Measurements from ENCODE around the gene ZNF837.

The ZNF837 gene

GRCh38 chr19:58368561-58369360 is 12.1 kb downstream of the ZNF837 start:
- DNase-seq (ENCODE audit: low read depth): no peak

DNA sequence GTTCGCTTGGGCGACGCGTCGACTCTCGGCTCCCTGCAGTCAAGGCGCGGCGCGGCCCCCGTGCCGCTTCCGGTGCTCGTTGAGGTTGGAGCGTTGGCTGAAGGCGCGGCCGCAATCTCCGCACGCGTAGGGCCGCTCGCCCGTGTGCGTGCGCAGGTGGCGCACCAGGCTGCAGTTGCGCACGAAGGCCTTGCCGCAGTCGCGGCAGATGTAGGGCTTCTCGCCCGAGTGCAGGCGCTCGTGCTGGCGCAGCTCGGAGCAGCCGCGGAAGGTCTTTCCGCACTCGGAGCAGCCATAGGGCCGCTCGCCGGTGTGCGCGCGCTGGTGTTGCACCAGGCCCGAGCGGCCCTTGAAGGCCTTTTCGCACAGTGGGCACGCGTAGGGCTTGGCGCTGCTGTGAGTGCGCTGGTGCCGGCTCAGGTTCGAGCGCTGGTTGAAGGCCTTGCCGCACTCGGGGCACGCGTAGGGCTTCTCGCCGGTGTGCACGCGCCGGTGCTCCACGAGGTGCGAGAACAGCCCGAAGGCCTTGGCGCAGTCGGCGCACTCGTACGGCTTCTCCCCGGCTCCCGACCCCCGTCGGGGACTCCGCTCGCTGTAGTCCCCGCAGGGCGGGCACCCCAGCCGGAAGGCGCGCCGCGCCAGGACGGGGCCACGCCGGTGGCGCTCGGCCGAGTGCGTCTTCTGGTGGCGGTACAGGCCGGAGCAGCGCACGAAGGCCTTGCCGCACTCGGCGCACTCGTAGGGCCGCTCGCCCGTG is 13.0 kb downstream of the ZNF837 start:
- DNase-seq (ENCODE audit: low read depth): no peak

DNA sequence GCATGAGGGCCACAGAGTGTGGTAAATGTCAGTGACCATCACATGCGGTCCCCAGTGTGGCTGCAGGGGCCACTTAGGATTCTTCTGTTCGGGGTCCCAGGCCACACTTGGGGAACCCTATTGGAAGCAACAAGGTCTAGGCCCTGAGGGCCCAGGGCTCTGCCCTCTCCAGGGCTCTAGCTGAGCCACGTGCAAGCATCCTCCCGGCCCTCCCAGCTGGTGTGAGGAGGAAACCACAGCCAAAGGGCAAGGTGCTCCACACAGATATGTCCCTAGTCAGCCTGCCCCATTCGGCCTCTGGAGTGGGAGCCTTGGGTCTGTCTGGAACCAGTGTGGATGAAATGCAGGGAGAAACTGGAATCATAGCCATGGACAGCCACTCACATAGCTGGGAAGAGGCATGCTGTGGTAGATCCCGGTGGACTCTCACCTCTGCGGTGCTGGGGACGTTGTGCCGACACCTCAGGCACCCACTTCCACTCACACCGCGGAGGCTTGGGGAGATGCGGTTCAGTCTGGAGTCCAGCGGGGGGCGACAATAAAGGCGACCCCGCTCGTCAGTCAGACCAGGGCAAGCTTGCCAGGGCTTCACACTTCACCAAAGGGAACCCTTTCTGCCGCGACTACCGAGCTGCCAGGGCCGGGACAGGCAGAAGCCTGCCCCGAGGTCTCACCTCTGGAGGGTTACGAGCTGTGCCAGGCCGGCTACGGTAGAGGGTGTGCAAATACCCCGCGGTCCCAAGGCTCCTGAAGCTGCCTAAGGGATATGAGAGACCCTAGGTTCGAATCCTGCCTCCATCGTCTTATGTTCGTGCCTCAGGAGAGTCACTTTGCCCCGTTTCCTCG is 14.0 kb downstream of the ZNF837 start:
- DNase-seq (ENCODE audit: low read depth): no peak

DNA sequence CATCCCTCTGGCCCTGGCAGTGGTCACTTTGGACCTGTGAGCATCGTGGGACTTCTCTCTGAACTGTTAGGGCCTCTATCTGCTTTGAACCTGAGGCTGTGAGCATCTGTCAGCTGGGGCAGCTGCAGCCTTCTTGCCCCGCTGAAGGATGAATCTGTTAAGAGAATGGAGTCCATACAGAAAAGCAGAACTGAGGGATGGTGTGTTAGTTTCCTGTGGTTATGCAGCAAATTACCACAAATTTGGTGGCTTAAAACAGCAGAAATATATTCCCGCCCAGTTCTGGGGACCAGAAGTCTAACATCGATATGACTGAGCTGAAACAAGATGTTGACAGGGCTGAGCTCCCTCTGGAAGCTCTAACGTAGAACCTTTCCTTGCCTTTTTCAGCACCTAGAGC is 16.7 kb downstream of the ZNF837 start:
- DNase-seq (ENCODE audit: low read depth): no peak

GRCh38 chr19:58362272-58362994 is 18.4 kb downstream of the ZNF837 start, which contains the start of gene ZNF497:
TSS of gene ZNF497 (minus strand) at chr19:58362751. CDS start at chr19:58357635, 5,116 bp downstream.
- peak; percentile 96 for DNase-seq (ENCODE audit: low read depth)

- DNase-seq (ENCODE audit: low read depth): peak; percentile 28
Observed at GRCh38 chr19:58361900-58362271, 18.9 kb downstream of the ZNF837 start.

- no peak for DNase-seq (ENCODE audit: low read depth)
Observed at GRCh38 chr19:58357481-58358145, 23.2 kb downstream of the ZNF837 start.

- DNase-seq (ENCODE audit: low read depth): no peak
Observed at GRCh38 chr19:58356766-58357480, 23.9 kb downstream of the ZNF837 start.

GRCh38 chr19:58355908-58356765 is 24.7 kb downstream of the ZNF837 start:
- no peak for DNase-seq (ENCODE audit: low read depth)

GRCh38 chr19:58355215-58355796 is 25.5 kb downstream of the ZNF837 start:
- DNase-seq (ENCODE audit: low read depth): no peak

DNA sequence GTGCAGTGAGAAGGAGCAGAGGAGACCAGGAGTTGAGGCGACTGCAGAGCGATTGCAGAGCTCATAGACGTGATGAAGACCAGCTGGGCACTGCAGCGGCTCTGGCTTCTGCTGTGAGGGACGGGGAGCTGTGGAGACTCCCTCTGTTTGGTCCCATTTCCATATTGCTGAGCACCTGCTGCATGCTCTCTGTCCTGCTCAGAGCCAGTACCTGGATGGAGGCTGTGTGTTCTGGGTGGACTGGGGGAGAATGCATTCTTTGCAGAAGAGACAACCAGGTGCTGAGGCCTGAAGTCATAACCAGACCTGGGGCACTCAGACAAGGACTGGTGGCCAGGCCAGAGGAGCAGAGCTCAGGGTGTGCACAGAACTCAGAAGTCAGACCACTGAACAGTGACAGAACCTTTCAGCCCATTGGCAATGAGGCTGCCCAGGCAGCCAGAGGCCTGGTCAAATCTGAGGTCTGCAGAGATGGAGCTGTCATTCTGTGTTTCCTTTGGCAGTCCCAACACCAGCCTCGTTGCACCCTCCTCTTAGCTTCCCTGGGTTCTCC is 26.3 kb downstream of the ZNF837 start:
- DNase-seq (ENCODE audit: low read depth): no peak

DNA sequence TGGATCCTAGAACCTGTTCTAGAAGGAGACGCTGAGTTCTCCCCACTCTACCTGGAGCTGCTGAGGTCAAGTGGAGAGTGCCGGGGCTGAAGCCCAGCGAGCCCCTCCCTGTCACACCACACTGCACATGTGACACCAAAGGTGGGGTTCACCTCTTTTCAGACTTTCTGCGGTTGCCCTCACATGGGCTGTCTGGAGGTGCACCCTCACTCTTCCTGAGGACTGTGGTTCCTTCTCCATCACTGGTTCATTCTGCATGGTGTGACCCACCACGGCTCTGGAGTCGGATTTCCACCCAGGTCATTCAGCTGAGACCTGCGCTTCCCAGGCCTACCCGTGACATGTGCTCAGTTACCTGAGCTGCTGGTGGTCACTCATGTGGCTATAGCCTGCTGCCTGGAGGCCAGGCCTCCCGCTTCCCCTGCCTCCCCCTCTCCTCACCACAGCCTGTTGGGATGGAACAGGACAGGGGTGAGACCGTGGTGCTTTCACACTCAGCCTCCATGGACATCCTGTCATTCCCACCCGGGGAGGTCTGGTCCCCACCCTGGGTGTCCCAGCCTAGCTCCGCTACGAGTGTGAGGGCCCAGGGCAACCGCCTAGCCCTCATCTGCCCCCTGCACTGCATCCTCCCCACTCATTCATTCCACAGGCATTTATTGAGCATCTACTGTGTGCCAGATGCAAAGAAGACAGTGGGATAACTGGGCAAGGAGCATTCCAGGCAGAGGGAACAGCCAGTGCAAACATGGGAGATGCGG is 26.9 kb downstream of the ZNF837 start:
- DNase-seq (ENCODE audit: low read depth): no peak

GRCh38 chr19:58352760-58353671 is 27.8 kb downstream of the ZNF837 start, which contains the start of gene A1BG:
TSS of gene A1BG (minus strand) at chr19:58353492. CDS start at chr19:58353437, 55 bp downstream.
- no peak for DNase-seq (ENCODE audit: low read depth)

DNA sequence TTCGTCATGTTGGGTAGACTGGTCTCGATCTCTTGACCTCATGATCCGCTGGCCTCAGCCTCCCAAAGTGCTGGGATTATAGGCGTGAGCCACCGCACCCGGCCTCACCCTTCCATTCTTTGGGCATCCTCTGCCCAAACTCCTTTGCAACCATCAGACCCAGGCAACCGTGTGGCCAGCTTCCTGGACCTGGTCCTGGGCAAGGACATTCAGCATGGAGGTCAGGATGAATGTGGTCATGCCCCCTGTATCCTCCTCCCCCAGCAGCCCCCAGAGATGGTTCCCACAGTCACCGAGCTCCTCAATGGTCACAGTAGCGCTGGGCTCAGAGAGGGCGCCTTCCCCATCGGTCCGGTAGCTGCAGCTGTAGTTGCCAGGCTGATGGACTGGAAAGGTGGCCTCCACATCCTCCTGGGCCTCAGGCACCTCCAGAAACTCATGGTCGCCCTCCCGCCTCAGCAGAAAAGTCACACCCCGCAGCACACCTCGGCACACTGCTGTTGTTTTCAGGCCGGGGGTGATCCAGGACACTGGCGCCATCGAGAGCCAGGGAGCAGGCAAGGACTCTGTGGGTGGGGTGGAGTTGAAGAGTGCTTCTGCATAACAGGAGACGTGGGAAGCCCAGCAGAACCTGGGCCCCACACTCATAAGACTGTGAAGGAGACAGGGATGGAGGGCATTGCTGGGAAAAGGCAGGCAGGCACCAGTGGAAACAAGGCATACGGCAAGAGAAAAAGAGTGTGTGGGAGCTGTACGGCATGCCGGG is 28.7 kb downstream of the ZNF837 start:
- DNase-seq (ENCODE audit: low read depth): no peak

GRCh38 chr19:58351558-58351878 is 29.3 kb downstream of the ZNF837 start:
- no peak for DNase-seq (ENCODE audit: low read depth)

GRCh38 chr19:58350871-58351557 is 29.8 kb downstream of the ZNF837 start:
- no peak for DNase-seq (ENCODE audit: low read depth)
